Endodermal cell (in vitro differentiated cells): ENCODE results near the gene GTPBP4. TPM values are rescaled to one million over a fixed set of nuclear protein-coding genes. Genes with fewer than 3 reads are reported as not detected.
"Not testable (repeated sequence)": the region's sequence is repeated elsewhere in the genome, so short reads cannot be mapped to it uniquely, and the experiment has no call there.

Source experiments
- DNase-seq: peaks from one replicate; pipeline ENCODE4 v3.0.0-alpha.2; 2017
- H3K27ac ChIP-seq: 2 replicates; pipeline ENCODE4 v1.5.1; 2013; ENCODE audit warnings: mild to moderate bottlenecking, low read depth, low read length, moderate library complexity
- H3K27me3 ChIP-seq: 2 replicates; pipeline ENCODE4 v1.6.1; 2013; ENCODE audit warnings: mild to moderate bottlenecking, low read length, moderate library complexity; ENCODE audit not compliant: insufficient read depth, control insufficient read depth, poor library complexity, severe bottlenecking
- H3K36me3 ChIP-seq: 2 replicates; pipeline ENCODE4 v1.7.0; 2013; ENCODE audit warnings: mild to moderate bottlenecking, low read length, moderate library complexity; ENCODE audit not compliant: control insufficient read depth, insufficient read depth
- H3K4me1 ChIP-seq: one replicate; pipeline ENCODE4 v1.7.0; 2013; ENCODE audit warnings: low read length; ENCODE audit not compliant: control insufficient read depth, insufficient read depth
- H3K4me3 ChIP-seq: 2 replicates; pipeline ENCODE4 v1.5.1; 2013; ENCODE audit warnings: mild to moderate bottlenecking, low read length, moderate library complexity
- H3K9ac ChIP-seq: 2 replicates; pipeline ENCODE4 v1.6.1; 2013; ENCODE audit warnings: mild to moderate bottlenecking, low read length, moderate library complexity; ENCODE audit not compliant: poor library complexity, severe bottlenecking; ENCODE audit errors: extremely low read depth
- H3K9me3 ChIP-seq: 2 replicates; pipeline ENCODE4 v1.6.1; 2013; ENCODE audit warnings: mild to moderate bottlenecking, low read length, moderate library complexity; ENCODE audit not compliant: control insufficient read depth
- H3K27ac Mint-ChIP-seq: 2 replicates; pipeline ENCODE4 v1.8.0; 2020; ENCODE audit warnings: mixed read lengths
- H3K27me3 Mint-ChIP-seq: 2 replicates; pipeline ENCODE4 v1.8.0; 2021; ENCODE audit warnings: mild to moderate bottlenecking, mixed read lengths; ENCODE audit not compliant: insufficient read depth
- H3K36me3 Mint-ChIP-seq: 2 replicates; pipeline ENCODE4 v1.8.0; 2020; ENCODE audit warnings: low read depth, mixed read lengths
- H3K4me1 Mint-ChIP-seq: 2 replicates; pipeline ENCODE4 v1.8.0; 2020; ENCODE audit warnings: mixed read lengths
- H3K4me3 Mint-ChIP-seq: 2 replicates; pipeline ENCODE4 v1.8.0; 2020; ENCODE audit warnings: mild to moderate bottlenecking, moderate library complexity, mixed read lengths
- H3K9me3 Mint-ChIP-seq: 2 replicates; pipeline ENCODE4 v1.8.0; 2020; ENCODE audit warnings: mild to moderate bottlenecking, mixed read lengths
- CTCF ChIP-seq: fragments of 200-600 bp; sonication (generic); conservative IDR thresholded peaks from 2 replicates; pipeline ENCODE4 v1.5.0; 2021; ENCODE audit warnings: antibody characterized with exemption, mild to moderate bottlenecking
- WGBS, 2 experiments: methylation state at CpG; one replicate each; pipeline versions ENCODE4 v1.1.5 to v1.1.7; 2013; ENCODE audit warnings: missing lambda C conversion rate in 2 of 2, mixed read lengths in 1 of 2; ENCODE audit not compliant: insufficient coverage in 1 of 2, insufficient read length in 1 of 2; 5-methylcytosine and 5-hydroxymethylcytosine counted together
- total RNA-seq, 2 donors: library from RNA; stranded (reverse); fragmentation: NEBNext Ultra II Directional in 1 of 2; extraction: Animal tissue kit (Norgen Biotek cat#: 25700) in 1 of 2; gene quantifications; 2 replicates in 1 of 2; 3 replicates in 1 of 2; pipeline ENCODE4 v1.2.1, GENCODE V29; 2021

The GTPBP4 gene
- total RNA-seq, 2 donors from 2014 or later = 67.2 to 70.9 TPM

GRCh38 chr10:1036341-1036791 lies 48.1 kb downstream of the GTPBP4 start:
- 88% methylated on average over 11 to 14 of the region's 14 CpGs for WGBS, 2 experiments
- Mint-ChIP-seq H3K27ac (no peak overlapping the region), H3K4me3 (no peak overlapping the region), H3K9me3 (no peaks in the 10 kb centered on the region), H3K4me1 (no peaks in the 10 kb centered on the region), H3K27me3 (no peaks in the 10 kb centered on the region), H3K36me3 (peaks cover 12% of the 10 kb centered on the region)
- DNase-seq = peak; percentile 55
- H3K4me3 ChIP-seq = no peak overlapping the region
- TF ChIP-seq CTCF = no peak
- no peak overlapping the region for H3K9ac ChIP-seq
- no peaks in the 10 kb centered on the region for H3K4me1 ChIP-seq
- peak overlapping the region; percentile 24 for H3K27ac ChIP-seq
- no peaks in the 10 kb centered on the region for H3K27me3 ChIP-seq
- H3K9me3 ChIP-seq = no peaks in the 10 kb centered on the region
- H3K36me3 ChIP-seq = peaks cover 19% of the 10 kb centered on the region

- WGBS, 2 experiments = 91 to 95% methylated on average over 9 to 11 of the region's 11 CpGs
- Mint-ChIP-seq H3K4me3 (no peak overlapping the region), H3K4me1 (no peaks in the 10 kb centered on the region), H3K27ac (no peak overlapping the region), H3K9me3 (no peaks in the 10 kb centered on the region), H3K36me3 (peaks cover 18% of the 10 kb centered on the region), H3K27me3 (no peaks in the 10 kb centered on the region)
- no peak for TF ChIP-seq CTCF
- no peak for DNase-seq
- Histone ChIP-seq H3K9ac (no peak overlapping the region), H3K27me3 (no peaks in the 10 kb centered on the region), H3K27ac (peak overlapping the region; percentile 47), H3K4me3 (no peak overlapping the region), H3K4me1 (no peaks in the 10 kb centered on the region), H3K9me3 (no peaks in the 10 kb centered on the region), H3K36me3 (peaks cover 26% of the 10 kb centered on the region)
Measured at GRCh38 chr10:1037098-1037497, 48.9 kb downstream of the GTPBP4 start.

- not testable (repeated sequence) for DNase-seq, H3K4me3 Mint-ChIP-seq, H3K9me3 Mint-ChIP-seq, H3K27ac ChIP-seq, H3K4me3 ChIP-seq, H3K27me3 ChIP-seq, H3K9me3 ChIP-seq, H3K27ac Mint-ChIP-seq, H3K4me1 Mint-ChIP-seq, H3K4me1 ChIP-seq, H3K27me3 Mint-ChIP-seq, H3K9ac ChIP-seq
- 96% methylated on average over 10 of the region's 20 CpGs; no CpG with 5 or more reads in 1 of the 2 experiments for WGBS, 2 experiments
- H3K36me3 Mint-ChIP-seq = peaks cover 30% of the 10 kb centered on the region
- H3K36me3 ChIP-seq = peaks cover 43% of the 10 kb centered on the region
Measured at GRCh38 chr10:1038769-1039168, 50.5 kb downstream of the GTPBP4 start.

DNA sequence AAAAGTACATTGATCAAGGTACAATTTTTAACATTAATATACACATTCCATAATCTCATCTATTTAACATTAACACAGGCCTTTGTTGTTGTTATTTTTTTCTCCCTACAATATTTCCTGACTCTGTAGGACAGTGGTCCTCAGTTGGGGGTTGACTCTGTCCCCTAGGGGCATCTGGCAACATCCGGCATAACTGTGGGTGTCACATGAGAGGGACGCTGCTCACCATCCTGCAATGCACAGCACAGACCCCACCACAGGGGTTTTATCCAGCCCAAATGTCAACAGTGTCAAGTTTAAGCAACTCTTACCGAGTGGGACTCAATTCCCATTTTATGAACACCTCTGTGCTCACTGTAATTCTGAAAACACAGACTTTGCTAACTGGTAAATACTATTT lies 51.9 kb downstream of the GTPBP4 start:
- Histone ChIP-seq H3K27me3 (no peaks in the 10 kb centered on the region), H3K9ac (no peak overlapping the region), H3K9me3 (no peaks in the 10 kb centered on the region), H3K4me1 (no peaks in the 10 kb centered on the region), H3K4me3 (no peak overlapping the region), H3K36me3 (peaks cover 53% of the 10 kb centered on the region), H3K27ac (no peak overlapping the region)
- Mint-ChIP-seq H3K27ac (no peak overlapping the region), H3K4me3 (no peak overlapping the region), H3K4me1 (peaks cover 2% of the 10 kb centered on the region), H3K27me3 (no peaks in the 10 kb centered on the region), H3K36me3 (peaks cover 30% of the 10 kb centered on the region), H3K9me3 (no peaks in the 10 kb centered on the region)
- WGBS, 2 experiments = 83 to 96% methylated on average over 2 to 3 of the region's 3 CpGs
- no peak for DNase-seq
- TF ChIP-seq CTCF = no peak
